ENCODE data around the gene GPN1.

GRCh38 chr2:27697660-27698059 lies 68.8 kb downstream of the GPN1 start:
- TF ChIP-seq CTCF (IDR thresholded peaks at IDR 0.05; ENCODE audit: insufficient read depth, low read depth, low read length) (no peak), EZH2 (IDR thresholded peaks at IDR 0.05; ENCODE audit: insufficient read depth, low read length) (no peak)
